ENCODE measurements around the gene TMED10.
"Not testable (repeated sequence)": the region's sequence is repeated elsewhere in the genome, so short reads cannot be mapped to it uniquely, and the experiment has no call there.

DNA sequence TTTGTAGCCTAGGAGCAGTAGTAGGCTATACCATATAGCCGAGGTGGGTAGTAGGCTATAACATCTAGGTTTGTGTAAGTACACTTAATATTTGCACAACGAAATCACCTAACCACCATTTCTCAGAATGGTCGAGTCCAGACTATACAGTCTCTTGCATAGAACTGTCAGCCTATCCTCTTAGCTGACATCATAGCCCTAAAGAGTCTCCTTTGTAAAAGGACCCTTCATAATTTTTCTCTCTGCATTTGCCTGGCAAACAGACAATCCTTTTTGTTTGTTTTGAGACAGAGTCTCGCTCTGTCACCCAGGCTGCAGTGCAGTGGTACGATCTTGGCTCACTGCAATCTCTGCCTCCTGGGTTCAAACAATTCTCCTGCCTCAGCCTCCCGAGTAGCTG is 25.8 kb downstream of the TMED10 start:
- TF ChIP-seq, protein P1, sequence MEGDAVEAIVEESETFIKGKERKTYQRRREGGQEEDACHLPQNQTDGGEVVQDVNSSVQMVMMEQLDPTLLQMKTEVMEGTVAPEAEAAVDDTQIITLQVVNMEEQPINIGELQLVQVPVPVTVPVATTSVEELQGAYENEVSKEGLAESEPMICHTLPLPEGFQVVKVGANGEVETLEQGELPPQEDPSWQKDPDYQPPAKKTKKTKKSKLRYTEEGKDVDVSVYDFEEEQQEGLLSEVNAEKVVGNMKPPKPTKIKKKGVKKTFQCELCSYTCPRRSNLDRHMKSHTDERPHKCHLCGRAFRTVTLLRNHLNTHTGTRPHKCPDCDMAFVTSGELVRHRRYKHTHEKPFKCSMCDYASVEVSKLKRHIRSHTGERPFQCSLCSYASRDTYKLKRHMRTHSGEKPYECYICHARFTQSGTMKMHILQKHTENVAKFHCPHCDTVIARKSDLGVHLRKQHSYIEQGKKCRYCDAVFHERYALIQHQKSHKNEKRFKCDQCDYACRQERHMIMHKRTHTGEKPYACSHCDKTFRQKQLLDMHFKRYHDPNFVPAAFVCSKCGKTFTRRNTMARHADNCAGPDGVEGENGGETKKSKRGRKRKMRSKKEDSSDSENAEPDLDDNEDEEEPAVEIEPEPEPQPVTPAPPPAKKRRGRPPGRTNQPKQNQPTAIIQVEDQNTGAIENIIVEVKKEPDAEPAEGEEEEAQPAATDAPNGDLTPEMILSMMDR (IDR thresholded peaks at IDR 0.05): not testable (repeated sequence)
- not testable (repeated sequence) for TF ChIP-seq POLR2A (IDR thresholded peaks at IDR 0.05)
